HEK293T (cell line): Measurements from ENCODE around the gene COL9A3.

Experiments used
- ARNT ChIP-seq: fragments of 450-650 bp; IDR thresholded peaks from 2 replicates; pipeline ENCODE4 v1.6.1; 2017; ENCODE audit warnings: mild to moderate bottlenecking
- BHLHE40 ChIP-seq: fragments of 450-650 bp; IDR thresholded peaks from 2 replicates; pipeline ENCODE4 v1.6.1; 2016; ENCODE audit warnings: mild to moderate bottlenecking, moderate library complexity, borderline replicate concordance
- CTBP1 ChIP-seq: fragments of 450-650 bp; IDR thresholded peaks from 2 replicates; pipeline ENCODE4 v1.6.1; 2016; ENCODE audit warnings: borderline replicate concordance
- ELF4 ChIP-seq: fragments of 450-650 bp; IDR thresholded peaks from 2 replicates; pipeline ENCODE4 v1.6.1; 2017; ENCODE audit warnings: antibody characterized with exemption
- FOXA1 ChIP-seq: fragments of 450-650 bp; IDR thresholded peaks from 2 replicates; pipeline ENCODE4 v1.6.1; 2016; ENCODE audit warnings: mild to moderate bottlenecking
- FOXK2 ChIP-seq: fragments of 450-650 bp; IDR thresholded peaks from 2 replicates; pipeline ENCODE4 v1.6.1; 2016; ENCODE audit warnings: mild to moderate bottlenecking
- FOXM1 ChIP-seq: fragments of 450-650 bp; IDR thresholded peaks from 2 replicates; pipeline ENCODE4 v1.6.1; 2017; ENCODE audit warnings: mild to moderate bottlenecking, borderline replicate concordance
- HDGF ChIP-seq: fragments of 450-650 bp; IDR thresholded peaks from 2 replicates; pipeline ENCODE4 v1.6.1; 2017; ENCODE audit warnings: antibody characterized with exemption, borderline replicate concordance
- L3MBTL2 ChIP-seq: fragments of 450-650 bp; conservative IDR thresholded peaks from 2 replicates; pipeline ENCODE4 v1.6.1; 2016; ENCODE audit warnings: mild to moderate bottlenecking
- NFRKB ChIP-seq: fragments of 450-650 bp; IDR thresholded peaks from 2 replicates; pipeline ENCODE4 v1.6.1; 2016; ENCODE audit warnings: mild to moderate bottlenecking, moderate library complexity
- SP1 ChIP-seq: fragments of 450-650 bp; IDR thresholded peaks from 2 replicates; pipeline ENCODE4 v1.6.1; 2017
- SUZ12 ChIP-seq: fragments of 450-650 bp; IDR thresholded peaks from 2 replicates; pipeline ENCODE4 v1.6.1; 2016; ENCODE audit warnings: mild to moderate bottlenecking
- TARDBP ChIP-seq: fragments of 450-650 bp; IDR thresholded peaks from 2 replicates; pipeline ENCODE4 v1.6.1; 2016
- ZNF384 ChIP-seq: fragments of 450-650 bp; IDR thresholded peaks from 2 replicates; pipeline ENCODE4 v1.6.1; 2016

GRCh38 chr20:62835931-62836861 is 19.3 kb downstream of the COL9A3 start:
- TF ChIP-seq BHLHE40 = no peak
- no peak for TF ChIP-seq SP1
- TF ChIP-seq FOXA1 = no peak
- no peak for TF ChIP-seq ARNT
- TF ChIP-seq NFRKB = no peak
- no peak for TF ChIP-seq CTBP1
- TF ChIP-seq FOXK2 = no peak
- no peak for TF ChIP-seq TARDBP
- no peak for TF ChIP-seq ZNF384
- TF ChIP-seq FOXM1 = no peak
- TF ChIP-seq L3MBTL2 = no peak
- no peak for TF ChIP-seq ELF4
- TF ChIP-seq SUZ12 = no peak
- TF ChIP-seq HDGF = no peak
